GM12878 (cell line): ENCODE measurements around the gene SORCS2. TPM values are rescaled to one million over a fixed set of nuclear protein-coding genes. Genes with fewer than 3 reads are reported as not detected.

Source experiments
- ATAC-seq: fragments of 200-7000 bp; cut with Tn5 transposase; 3 replicates; pipeline ENCODE4 v1.9.1; 2020; ENCODE audit warnings: mild to moderate bottlenecking, moderate library complexity
- BruUV-seq: library from RNA; stranded (reverse); fragments of 400-500 nt; replicated peaks from 2 replicates; lab custom pipeline; 2021; lab: Mats Ljungman, UMichigan
- CTCF ChIA-PET: fragments of 300-600 bp; sonication (Branson Sonifier 250); formaldehyde crosslinking; extraction: SDS; loops from one replicate; lab custom pipeline; 2021; ENCODE audit warnings: inconsistent platforms; lab: Yijun Ruan, JAX
- POLR2A ChIA-PET: fragments of 350-600 bp; formaldehyde crosslinking; extraction: SDS; loops from one replicate; lab custom pipeline; 2021; ENCODE audit warnings: inconsistent platforms; lab: Charles Lee
- RAD21 ChIA-PET: fragments of 300-600 bp; sonication (Branson Sonifier 250); formaldehyde crosslinking; loops from one replicate; lab custom pipeline; 2023; ENCODE audit warnings: antibody characterized with exemption; ENCODE audit not compliant: unreplicated experiment; lab: Charles Lee
- SMC1A ChIA-PET: fragments of 300-600 bp; sonication (Branson Sonifier 250); formaldehyde crosslinking; loops from one replicate; lab custom pipeline; 2023; ENCODE audit not compliant: unreplicated experiment, uncharacterized antibody; lab: Charles Lee
- DNase-seq: peaks from one replicate; pipeline ENCODE4 v3.0.0-alpha.2; 2011; ENCODE audit warnings: low read depth, low spot score
- FAIRE-seq: peaks from 3 replicates; lab custom pipeline; 2011; peaks lifted over from hg19 to GRCh38; lab: Jason Lieb, UNC
- H2AFZ ChIP-seq: 2 replicates; pipeline ENCODE4 v1.6.0; 2011; ENCODE audit warnings: low read depth, low read length, control low read depth; ENCODE audit not compliant: control insufficient read depth
- H3K27ac ChIP-seq: 2 replicates; pipeline ENCODE4 v1.5.1; 2011; ENCODE audit warnings: control low read depth; ENCODE audit not compliant: control insufficient read depth, insufficient read depth
- H3K27me3 ChIP-seq, 2 experiments: replicated peaks in 1 of 2; 2 replicates each; pipeline versions ENCODE4 v1.6.0 to v1.6.1; 2011; ENCODE audit warnings: low read length in 1 of 2; ENCODE audit not compliant: control insufficient read depth in 2 of 2, insufficient read depth in 2 of 2
- H3K36me3 ChIP-seq, 2 experiments: 2 replicates each; pipeline ENCODE4 v1.5.1; 2011; ENCODE audit warnings: low read length in 1 of 2; ENCODE audit not compliant: control insufficient read depth in 2 of 2, insufficient read depth in 2 of 2
- H3K4me1 ChIP-seq: 2 replicates; pipeline ENCODE4 v1.6.1; 2011; ENCODE audit warnings: mild to moderate bottlenecking, low read length, moderate library complexity, mixed read lengths; ENCODE audit not compliant: control insufficient read depth, insufficient read depth
- H3K4me2 ChIP-seq: 2 replicates; pipeline ENCODE4 v1.6.0; 2011; ENCODE audit warnings: control low read depth; ENCODE audit not compliant: control insufficient read depth, insufficient read depth
- H3K4me3 ChIP-seq: fragments of 200-600 bp; sonication (generic); 2 replicates; pipeline ENCODE4 v1.5.1; 2016
- H3K79me2 ChIP-seq: 2 replicates; pipeline ENCODE4 v1.6.0; 2011; ENCODE audit warnings: low read length; ENCODE audit not compliant: control insufficient read depth, insufficient read depth
- H3K9ac ChIP-seq: 2 replicates; pipeline ENCODE4 v1.8.0; 2011; ENCODE audit warnings: low read length, control low read depth, mixed read lengths; ENCODE audit not compliant: control insufficient read depth, insufficient read depth
- H3K9me3 ChIP-seq: replicated peaks from 3 replicates; pipeline ENCODE4 v1.5.1; 2011; ENCODE audit warnings: mild to moderate bottlenecking, low read length; ENCODE audit not compliant: control insufficient read depth, insufficient read depth
- H4K20me1 ChIP-seq: 2 replicates; pipeline ENCODE4 v1.6.0; 2011; ENCODE audit not compliant: control insufficient read depth, insufficient read depth
- BMI1 ChIP-seq: fragments of 450-650 bp; IDR thresholded peaks from 2 replicates; pipeline ENCODE4 v1.6.1; 2016; ENCODE audit warnings: mild to moderate bottlenecking, moderate library complexity, borderline replicate concordance
- CBFB ChIP-seq: IDR thresholded peaks from 2 replicates; pipeline ENCODE4 v1.6.1; 2016; ENCODE audit warnings: antibody characterized with exemption, low read depth
- CBX3 ChIP-seq: fragments of 200-600 bp; sonication (generic); IDR thresholded peaks from 2 replicates; pipeline ENCODE4 v1.6.1; 2016; ENCODE audit warnings: low read depth, borderline replicate concordance
- FOS ChIP-seq: IDR thresholded peaks from 3 replicates; pipeline ENCODE4 v1.6.1; 2011; ENCODE audit warnings: borderline replicate concordance; ENCODE audit not compliant: insufficient read length; ENCODE audit errors: extremely low read depth
- GATAD2B ChIP-seq: fragments of 450-650 bp; conservative IDR thresholded peaks from 2 replicates; pipeline ENCODE4 v1.6.1; 2017; ENCODE audit warnings: low read depth, mild to moderate bottlenecking, moderate library complexity
- IKZF1 ChIP-seq: fragments of 450-650 bp; conservative IDR thresholded peaks from 2 replicates; pipeline ENCODE4 v1.6.1; 2017; ENCODE audit warnings: antibody characterized with exemption, mild to moderate bottlenecking
- JUND ChIP-seq: IDR thresholded peaks from 2 replicates; pipeline ENCODE4 v1.6.1; 2012; ENCODE audit warnings: low read depth, mild to moderate bottlenecking, low read length, improper control_type of control experiment, moderate library complexity
- MEF2A ChIP-seq: IDR thresholded peaks from 2 replicates; pipeline ENCODE4 v1.6.1; 2011; ENCODE audit warnings: low read depth, mild to moderate bottlenecking, low read length, moderate library complexity; ENCODE audit not compliant: insufficient read depth
- MYB ChIP-seq: fragments of 150-350 bp; IDR thresholded peaks from 2 replicates; pipeline ENCODE4 v1.6.1; 2014; ENCODE audit warnings: mild to moderate bottlenecking, low read depth, low read length, borderline replicate concordance
- MYC ChIP-seq: IDR thresholded peaks from 2 replicates; pipeline ENCODE4 v1.6.1; 2011; ENCODE audit warnings: mild to moderate bottlenecking, low read length, moderate library complexity, inconsistent platforms; ENCODE audit not compliant: insufficient read depth, insufficient replicate concordance, insufficient read length, severe bottlenecking
- NBN ChIP-seq: fragments of 450-650 bp; IDR thresholded peaks from 2 replicates; pipeline ENCODE4 v1.6.1; 2016
- SIN3A ChIP-seq: IDR thresholded peaks from 2 replicates; pipeline ENCODE4 v1.6.1; 2012; ENCODE audit warnings: low read depth, low read length, improper control_type of control experiment
- STAT3 ChIP-seq: IDR thresholded peaks from 2 replicates; pipeline ENCODE4 v1.6.1; 2011; ENCODE audit warnings: low read depth, low read length, improper control_type of control experiment
- TAF1 ChIP-seq: IDR thresholded peaks from 2 replicates; pipeline ENCODE4 v1.6.1; 2011; ENCODE audit warnings: mild to moderate bottlenecking, low read depth, low read length, borderline replicate concordance
- TCF7 ChIP-seq: IDR thresholded peaks from 2 replicates; pipeline ENCODE4 v1.6.1; 2014; ENCODE audit warnings: antibody characterized with exemption, borderline replicate concordance
- USF2 ChIP-seq: IDR thresholded peaks from 2 replicates; pipeline ENCODE4 v1.6.1; 2011; ENCODE audit warnings: low read depth, low read length, improper control_type of control experiment, borderline replicate concordance
- YBX1 ChIP-seq: fragments of 450-650 bp; IDR thresholded peaks from 2 replicates; pipeline ENCODE4 v1.6.1; 2016; ENCODE audit warnings: antibody characterized with exemption
- ZBTB11 ChIP-seq: fragments of 450-650 bp; formaldehyde crosslinking; IDR thresholded peaks from 2 replicates; pipeline ENCODE4 v1.5.0; 2022; ENCODE audit warnings: mild to moderate bottlenecking, missing genetic modification characterization
- ZNF24 ChIP-seq: fragments of 450-650 bp; IDR thresholded peaks from 2 replicates; pipeline ENCODE4 v1.6.1; 2017; ENCODE audit warnings: antibody characterized with exemption, mild to moderate bottlenecking
- ZSCAN29 ChIP-seq: fragments of 450-650 bp; IDR thresholded peaks from 2 replicates; pipeline ENCODE4 v1.6.1; 2017; ENCODE audit warnings: mild to moderate bottlenecking, moderate library complexity
- WGBS: methylation state at CpG from one replicate; pipeline ENCODE4 v1.1.6; 2016; ENCODE audit warnings: low lambda C conversion rate; ENCODE audit not compliant: insufficient replicate concordance, insufficient coverage; ENCODE audit errors: missing lambda C conversion rate; 5-methylcytosine and 5-hydroxymethylcytosine counted together
- in situ Hi-C: fragments of 300-500 bp; cut with MboI; formaldehyde crosslinking; loops from 9 replicates; pipeline ENCODE4 v1.14.3; 2018; ENCODE audit warnings: mixed read lengths
- intact Hi-C: fragments of 100-400 bp; cut with micrococcal nuclease; formaldehyde crosslinking; loops from one replicate; pipeline ENCODE4 v1.14.2; 2022; ENCODE audit not compliant: unreplicated experiment
- polyA plus RNA-seq, 11 experiments: library from polyadenylated mRNA; depleted of rRNA in 4 of 11; unstranded in 6 of 11; stranded (reverse) in 5 of 11; fragments of >200 nt; fragmentation: Nextera tagmentation in 4 of 11; fragmentation: Illumina TruSeq in 1 of 11; extraction: Ambion mirVana in 4 of 11; extraction: Trizol in 1 of 11; gene quantifications; 1 replicate in 1 of 11; 2 replicates in 10 of 11; pipeline versions ENCODE4 v1.2.1 to v1.2.3, GENCODE V29; 2011 to 2016; ENCODE audit warnings: inconsistent platforms in 2 of 11, missing spikeins in 2 of 11, low read depth in 1 of 11
- total RNA-seq, 4 experiments: library from RNA; depleted of rRNA in 3 of 4; stranded (reverse); fragments of >200 nt in 3 of 4; fragmentation: Illumina TruSeq in 1 of 4; extraction: Trizol in 1 of 4; gene quantifications; 2 replicates each; pipeline versions ENCODE4 v1.2.1 to v1.2.3, GENCODE V29; 2013 to 2021

SORCS2 gene
- total and polyA plus RNA-seq, 10 of the 15 experiments (the other 5 are each of a cell fraction or from before 2014, with no cell fraction given) = 0.01 to 0.15 (median 0.05) TPM; not detected in 5

- H3K4me2 ChIP-seq = no peak overlapping the region
- FAIRE-seq = no peak
Measured at GRCh38 chr4:7417639-7418038, 225.3 kb downstream of the SORCS2 start.

More at GRCh38 chr4:7417639-7418038, 225.3 kb downstream of the SORCS2 start:
- H4K20me1 ChIP-seq = no peaks in the 10 kb centered on the region
- CTCF ChIA-PET = interaction anchor here (0.5 kb wide), 1 partner anchor 266 kb away, joined by 3 read pairs; no protein-coding TSS in a partner anchor
- BruUV-seq = no TSS peak
- SMC1A ChIA-PET = no interaction called here
- TF ChIP-seq STAT3 = no peak
- TF ChIP-seq TCF7 = no peak
- TF ChIP-seq MYB = no peak
- TF ChIP-seq USF2 = no peak
- no peak for TF ChIP-seq ZSCAN29
- TF ChIP-seq CBX3 = no peak
- TF ChIP-seq FOS = no peak
- TF ChIP-seq GATAD2B = no peak
- no peak for TF ChIP-seq TAF1
- no peak for TF ChIP-seq ZNF24
- TF ChIP-seq ZBTB11 = no peak
- no peak for TF ChIP-seq IKZF1
- no peak for TF ChIP-seq BMI1
- no peak for TF ChIP-seq YBX1
- no peak for TF ChIP-seq JUND
- TF ChIP-seq NBN = no peak
- no peak for TF ChIP-seq MYC
- TF ChIP-seq MEF2A = no peak
- no peak for TF ChIP-seq CBFB
- TF ChIP-seq SIN3A = no peak
- in situ Hi-C loops (no loop called here), intact Hi-C loops (no loop called here)
- no peaks in the 10 kb centered on the region for H3K36me3 ChIP-seq
- no peaks in the 10 kb centered on the region for H3K79me2 ChIP-seq
- ATAC-seq = no peak
- no peaks in the 10 kb centered on the region for H3K27me3 ChIP-seq
- POLR2A ChIA-PET = no interaction called here
- 36% methylated on average over 9 of the region's 9 CpGs for WGBS
- H3K9ac ChIP-seq = no peak overlapping the region
- RAD21 ChIA-PET = no interaction called here
- no peaks in the 10 kb centered on the region for H3K9me3 ChIP-seq
- no peak for DNase-seq
- H2AFZ ChIP-seq = no peak overlapping the region
- H3K4me3 ChIP-seq = no peak overlapping the region
- no peak overlapping the region for H3K27ac ChIP-seq
- no peaks in the 10 kb centered on the region for H3K4me1 ChIP-seq
